Smooth muscle cell (in vitro differentiated cells): ENCODE measurements around the gene ADORA1. TPM values are rescaled to one million over a fixed set of nuclear protein-coding genes. Genes with fewer than 3 reads are reported as not detected.
A peak's percentile ranks its signal among the peaks of the same experiment; 100 is the strongest.

Experiments used
- DNase-seq: peaks from one replicate; lab custom pipeline; 2025; ENCODE audit not compliant: unreplicated experiment; lab: John Stamatoyannopoulos, UW
- H2AFZ ChIP-seq: fragments of 200-600 bp; sonication (generic); 2 replicates; pipeline ENCODE4 v1.6.0; 2016; ENCODE audit warnings: antibody characterized with exemption, low read depth, mild to moderate bottlenecking
- H3F3A ChIP-seq: fragments of 200-600 bp; sonication (generic); 2 replicates; pipeline ENCODE4 v1.6.0; 2017; ENCODE audit warnings: antibody characterized with exemption, low read depth
- H3K27ac ChIP-seq: fragments of 200-600 bp; sonication (generic); 2 replicates; pipeline ENCODE4 v1.5.1; 2016; ENCODE audit warnings: low read depth, mild to moderate bottlenecking
- H3K27me3 ChIP-seq: fragments of 200-600 bp; sonication (generic); 2 replicates; pipeline ENCODE4 v1.6.1; 2016; ENCODE audit warnings: low read depth, mild to moderate bottlenecking
- H3K36me3 ChIP-seq: fragments of 200-600 bp; sonication (generic); 2 replicates; pipeline ENCODE4 v1.5.1; 2016; ENCODE audit warnings: low read depth
- H3K4me1 ChIP-seq: fragments of 200-600 bp; sonication (generic); 2 replicates; pipeline ENCODE4 v1.5.1; 2016; ENCODE audit warnings: low read depth
- H3K4me2 ChIP-seq: fragments of 200-600 bp; sonication (generic); 2 replicates; pipeline ENCODE4 v1.6.0; 2016; ENCODE audit warnings: mild to moderate bottlenecking
- H3K4me3 ChIP-seq: fragments of 200-600 bp; sonication (generic); 2 replicates; pipeline ENCODE4 v1.5.1; 2016; ENCODE audit warnings: mild to moderate bottlenecking
- H3K79me2 ChIP-seq: fragments of 200-600 bp; sonication (generic); 2 replicates; pipeline ENCODE4 v1.6.0; 2016; ENCODE audit warnings: low read depth, mild to moderate bottlenecking
- H3K9ac ChIP-seq: fragments of 200-600 bp; sonication (generic); 2 replicates; pipeline ENCODE4 v1.6.0; 2016; ENCODE audit warnings: low read depth
- H3K9me3 ChIP-seq: fragments of 200-600 bp; sonication (generic); replicated peaks from 2 replicates; pipeline ENCODE4 v1.5.1; 2016; ENCODE audit warnings: low read depth
- H4K20me1 ChIP-seq: fragments of 200-600 bp; sonication (generic); 2 replicates; pipeline ENCODE4 v1.6.0; 2016; ENCODE audit warnings: low read depth
- WGBS: methylation state at CpG from one replicate; pipeline ENCODE4 v1.1.7; 2016; ENCODE audit warnings: low lambda C conversion rate; 5-methylcytosine and 5-hydroxymethylcytosine counted together
- polyA plus RNA-seq: library from polyadenylated mRNA; unstranded; fragments of >200 nt; fragmentation: Nextera tagmentation; extraction: Ambion mirVana; gene quantifications from 2 replicates; pipeline ENCODE4 v1.2.1, GENCODE V29; 2016
- total RNA-seq: library from RNA; depleted of rRNA; stranded (reverse); fragments of >200 nt; gene quantifications from 2 replicates; pipeline ENCODE4 v1.2.3, GENCODE V29; 2014
- TF ChIP-seq, protein P1 (sequence below): fragments of 200-600 bp; sonication (generic); IDR thresholded peaks from 2 replicates; pipeline ENCODE4 v1.5.1; 2017; ENCODE audit warnings: borderline replicate concordance, mild to moderate bottlenecking, antibody characterized with exemption; ENCODE audit not compliant: insufficient read depth, poor library complexity, severe bottlenecking

ADORA1 gene
- total RNA-seq: 7.7 and 16.0 TPM in 2 replicates
- polyA plus RNA-seq: 18.0 and 18.5 TPM in 2 replicates

DNA sequence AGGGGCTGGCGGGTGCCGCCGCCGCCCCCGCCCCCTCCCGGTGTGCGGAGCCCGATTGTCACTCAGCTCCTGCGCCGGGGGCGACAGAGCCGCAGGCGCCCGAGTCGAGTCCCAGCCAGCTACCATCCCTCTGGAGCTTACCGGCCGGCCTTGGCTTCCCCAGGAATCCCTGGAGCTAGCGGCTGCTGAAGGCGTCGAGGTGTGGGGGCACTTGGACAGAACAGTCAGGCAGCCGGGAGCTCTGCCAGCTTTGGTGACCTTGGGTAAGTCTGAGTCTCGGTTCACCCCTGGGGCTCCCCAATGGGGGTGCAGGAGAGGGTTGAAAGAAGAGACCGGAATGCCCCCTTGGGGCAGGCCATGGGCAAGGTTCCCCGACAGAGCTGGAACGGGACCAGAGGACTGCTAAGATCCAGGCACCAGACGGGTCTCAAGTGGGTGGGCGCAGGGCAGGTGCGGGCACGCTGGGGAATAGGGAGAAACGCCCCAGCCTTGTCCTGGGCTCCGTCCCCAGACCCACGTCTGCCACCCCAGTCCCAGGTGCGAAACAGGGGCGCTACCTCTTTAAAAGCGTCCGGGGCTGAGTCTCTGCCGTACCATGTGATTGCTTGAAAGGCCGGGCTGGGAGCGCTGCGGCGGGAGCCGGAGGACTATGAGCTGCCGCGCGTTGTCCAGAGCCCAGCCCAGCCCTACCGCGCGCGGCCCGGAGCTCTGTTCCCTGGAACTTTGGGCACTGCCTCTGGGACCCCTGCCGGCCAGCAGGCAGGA, at the start of gene ADORA1:
Gene ADORA1, plus strand, starts transcription at position 61 of the 765 bp plus-strand sequence. CDS start 1,116 bp downstream, outside the sequence.
- Histone ChIP-seq H2AFZ (peak within 1 kb of the TSS; percentile 84), H3F3A (no peaks in the 10 kb centered on the region), H3K4me3 (peak within 1 kb of the TSS; percentile 61), H3K4me1 (peaks cover 30% of the 10 kb centered on the region), H4K20me1 (peaks cover 26% of the 10 kb centered on the region), H3K27ac (no peak within 1 kb of the TSS), H3K9ac (peak within 1 kb of the TSS; percentile 47), H3K79me2 (no peaks in the 10 kb centered on the region), H3K27me3 (no peaks in the 10 kb centered on the region), H3K9me3 (no peaks in the 10 kb centered on the region), H3K4me2 (peak within 1 kb of the TSS; percentile 99), H3K36me3 (no peaks in the 10 kb centered on the region)
- peak; percentile 50 for DNase-seq
- WGBS: 2% methylated on average over 42 of the region's 51 CpGs
- TF ChIP-seq, protein P1, sequence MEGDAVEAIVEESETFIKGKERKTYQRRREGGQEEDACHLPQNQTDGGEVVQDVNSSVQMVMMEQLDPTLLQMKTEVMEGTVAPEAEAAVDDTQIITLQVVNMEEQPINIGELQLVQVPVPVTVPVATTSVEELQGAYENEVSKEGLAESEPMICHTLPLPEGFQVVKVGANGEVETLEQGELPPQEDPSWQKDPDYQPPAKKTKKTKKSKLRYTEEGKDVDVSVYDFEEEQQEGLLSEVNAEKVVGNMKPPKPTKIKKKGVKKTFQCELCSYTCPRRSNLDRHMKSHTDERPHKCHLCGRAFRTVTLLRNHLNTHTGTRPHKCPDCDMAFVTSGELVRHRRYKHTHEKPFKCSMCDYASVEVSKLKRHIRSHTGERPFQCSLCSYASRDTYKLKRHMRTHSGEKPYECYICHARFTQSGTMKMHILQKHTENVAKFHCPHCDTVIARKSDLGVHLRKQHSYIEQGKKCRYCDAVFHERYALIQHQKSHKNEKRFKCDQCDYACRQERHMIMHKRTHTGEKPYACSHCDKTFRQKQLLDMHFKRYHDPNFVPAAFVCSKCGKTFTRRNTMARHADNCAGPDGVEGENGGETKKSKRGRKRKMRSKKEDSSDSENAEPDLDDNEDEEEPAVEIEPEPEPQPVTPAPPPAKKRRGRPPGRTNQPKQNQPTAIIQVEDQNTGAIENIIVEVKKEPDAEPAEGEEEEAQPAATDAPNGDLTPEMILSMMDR: no peak

DNA sequence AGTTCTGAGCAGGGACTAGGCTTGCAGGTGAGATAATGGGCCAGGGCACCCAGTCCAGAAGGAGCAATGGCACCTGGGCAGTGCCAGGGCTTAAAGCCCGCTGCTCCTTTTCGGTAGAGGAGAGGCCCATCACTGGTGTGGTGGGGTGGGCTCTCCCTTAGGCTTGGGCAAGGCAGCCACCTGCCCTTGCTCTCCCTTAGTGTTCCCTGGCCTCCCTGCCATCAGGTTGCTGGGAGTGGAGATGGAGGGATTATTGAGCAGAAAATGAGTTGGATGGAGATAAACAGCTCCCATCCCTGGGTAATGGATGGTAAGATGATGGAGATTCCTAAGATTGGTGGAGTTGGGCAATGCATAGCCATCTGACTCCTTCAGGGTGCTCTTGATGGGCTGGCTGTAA, 49.6 kb upstream of the ADORA1 start:
- Histone ChIP-seq H2AFZ (no peak overlapping the region), H3F3A (no peaks in the 10 kb centered on the region), H3K4me2 (no peak overlapping the region), H3K27me3 (peaks cover 35% of the 10 kb centered on the region), H3K9me3 (no peaks in the 10 kb centered on the region), H3K4me3 (no peak overlapping the region), H3K27ac (no peak overlapping the region), H3K79me2 (no peaks in the 10 kb centered on the region), H3K36me3 (no peaks in the 10 kb centered on the region), H4K20me1 (peaks cover 10% of the 10 kb centered on the region), H3K9ac (no peak overlapping the region), H3K4me1 (no peaks in the 10 kb centered on the region)
- no peak for DNase-seq
- WGBS: 100% methylated on average over 2 of the region's 2 CpGs
- TF ChIP-seq, protein P1: no peak

DNA sequence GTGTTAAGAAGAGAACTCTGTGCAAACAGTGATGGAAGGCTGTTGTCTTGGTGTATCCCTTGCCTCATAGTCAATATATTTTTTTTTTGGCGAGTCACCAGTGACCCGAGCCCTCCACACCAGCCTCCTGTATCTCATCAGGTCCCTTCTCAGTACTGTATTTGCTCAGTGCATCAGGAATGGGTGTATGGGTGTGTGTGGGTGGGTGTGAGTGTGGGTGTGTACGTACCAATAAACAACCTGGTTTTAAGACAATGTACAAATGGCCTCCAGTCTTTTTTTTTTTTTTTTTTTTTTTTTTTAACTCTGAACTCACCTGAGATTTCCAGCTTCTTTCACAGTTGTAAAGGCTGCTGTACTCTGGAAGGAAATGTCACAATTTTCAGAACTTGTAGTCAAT, 49.0 kb upstream of the ADORA1 start:
- no peak overlapping the region for H3K4me3 ChIP-seq
- H4K20me1 ChIP-seq: peaks cover 10% of the 10 kb centered on the region
- H3K79me2 ChIP-seq: no peaks in the 10 kb centered on the region
- 93% methylated on average over 3 of the region's 3 CpGs for WGBS
- no peak overlapping the region for H3K27ac ChIP-seq
- no peak for DNase-seq
- no peaks in the 10 kb centered on the region for H3K4me1 ChIP-seq
- TF ChIP-seq, protein P1: no peak
- H3K9ac ChIP-seq: no peak overlapping the region
- no peaks in the 10 kb centered on the region for H3K9me3 ChIP-seq
- H2AFZ ChIP-seq: no peak overlapping the region
- H3K36me3 ChIP-seq: no peaks in the 10 kb centered on the region
- H3K27me3 ChIP-seq: peaks cover 30% of the 10 kb centered on the region
- H3K4me2 ChIP-seq: no peak overlapping the region
- no peaks in the 10 kb centered on the region for H3F3A ChIP-seq

DNA sequence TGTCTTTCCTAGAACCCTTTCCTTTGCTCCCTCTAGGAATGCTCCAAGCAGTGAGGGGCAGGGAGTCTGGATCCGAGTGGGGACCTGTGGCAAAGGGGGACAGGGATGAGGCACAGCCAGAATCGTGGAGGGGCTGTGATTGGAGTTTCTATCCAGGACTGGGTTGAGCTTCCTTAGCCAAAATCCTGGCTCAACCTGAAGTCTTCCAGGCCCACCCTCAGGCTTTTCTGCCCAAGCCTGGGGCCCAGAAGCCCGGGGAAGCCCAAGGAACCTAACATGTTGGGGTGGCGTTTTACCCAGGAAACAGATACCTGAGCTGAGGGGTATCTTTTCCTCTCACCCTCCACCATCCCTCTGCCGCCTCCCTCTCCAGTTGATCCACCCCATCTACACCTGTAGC, 47.1 kb upstream of the ADORA1 start:
- H3K4me1 ChIP-seq: no peaks in the 10 kb centered on the region
- no peak overlapping the region for H3K4me2 ChIP-seq
- TF ChIP-seq, protein P1: no peak
- H3K27me3 ChIP-seq: peaks cover 11% of the 10 kb centered on the region
- no peaks in the 10 kb centered on the region for H3K36me3 ChIP-seq
- H3K4me3 ChIP-seq: no peak overlapping the region
- no peaks in the 10 kb centered on the region for H3F3A ChIP-seq
- DNase-seq: no peak
- H2AFZ ChIP-seq: no peak overlapping the region
- H4K20me1 ChIP-seq: peaks cover under 1% of the 10 kb centered on the region
- no peak overlapping the region for H3K9ac ChIP-seq
- H3K27ac ChIP-seq: no peak overlapping the region
- H3K79me2 ChIP-seq: no peaks in the 10 kb centered on the region
- no peaks in the 10 kb centered on the region for H3K9me3 ChIP-seq
- 98% methylated on average over 5 of the region's 5 CpGs for WGBS
